ENCODE data around the gene TSFM.

DNA sequence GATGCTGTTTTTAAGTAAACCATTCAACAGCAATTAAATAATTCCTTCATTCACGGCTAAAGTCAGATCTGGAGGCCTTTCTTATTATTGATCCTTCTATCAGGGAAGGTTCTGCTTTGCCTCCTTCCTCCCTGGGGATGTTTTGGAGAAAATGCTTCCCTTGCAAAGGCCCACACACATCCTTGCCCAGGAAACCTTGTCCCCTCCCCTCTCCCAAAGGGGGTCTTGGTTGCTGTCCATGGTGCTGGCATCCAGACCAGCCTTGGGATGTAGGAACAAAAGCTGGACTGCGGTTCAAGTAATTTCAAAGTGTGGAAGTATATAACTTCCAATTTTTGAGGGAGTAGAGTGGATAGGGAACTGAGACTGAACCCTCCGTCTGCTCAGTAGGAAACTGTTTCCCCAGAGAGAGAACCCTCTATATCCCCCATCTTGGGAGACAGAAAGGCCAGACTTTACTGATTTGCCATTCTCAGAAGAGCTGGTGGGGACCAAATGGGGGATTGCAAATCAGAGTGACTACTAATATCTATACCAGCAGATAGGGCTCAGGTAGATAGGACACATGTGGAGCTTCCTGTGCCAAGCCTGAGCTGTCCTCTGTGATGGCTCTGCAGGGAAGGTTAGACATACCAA lies 22.1 kb upstream of the TSFM start:
- TF ChIP-seq, protein P1, sequence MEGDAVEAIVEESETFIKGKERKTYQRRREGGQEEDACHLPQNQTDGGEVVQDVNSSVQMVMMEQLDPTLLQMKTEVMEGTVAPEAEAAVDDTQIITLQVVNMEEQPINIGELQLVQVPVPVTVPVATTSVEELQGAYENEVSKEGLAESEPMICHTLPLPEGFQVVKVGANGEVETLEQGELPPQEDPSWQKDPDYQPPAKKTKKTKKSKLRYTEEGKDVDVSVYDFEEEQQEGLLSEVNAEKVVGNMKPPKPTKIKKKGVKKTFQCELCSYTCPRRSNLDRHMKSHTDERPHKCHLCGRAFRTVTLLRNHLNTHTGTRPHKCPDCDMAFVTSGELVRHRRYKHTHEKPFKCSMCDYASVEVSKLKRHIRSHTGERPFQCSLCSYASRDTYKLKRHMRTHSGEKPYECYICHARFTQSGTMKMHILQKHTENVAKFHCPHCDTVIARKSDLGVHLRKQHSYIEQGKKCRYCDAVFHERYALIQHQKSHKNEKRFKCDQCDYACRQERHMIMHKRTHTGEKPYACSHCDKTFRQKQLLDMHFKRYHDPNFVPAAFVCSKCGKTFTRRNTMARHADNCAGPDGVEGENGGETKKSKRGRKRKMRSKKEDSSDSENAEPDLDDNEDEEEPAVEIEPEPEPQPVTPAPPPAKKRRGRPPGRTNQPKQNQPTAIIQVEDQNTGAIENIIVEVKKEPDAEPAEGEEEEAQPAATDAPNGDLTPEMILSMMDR (IDR thresholded peaks at IDR 0.05), result no peak
- TF ChIP-seq EZH2 (IDR thresholded peaks at IDR 0.05), result no peak
- TF ChIP-seq EZH2phosphoT487 (IDR thresholded peaks at IDR 0.05), result no peak
